Psoas muscle (tissue), 8 donors: Measurements from ENCODE around the gene MAP6. TPM values are rescaled to one million over a fixed set of nuclear protein-coding genes. Genes with fewer than 3 reads are reported as not detected.

Experiments used
- ATAC-seq, 4 donors: fragments of 200-7000 bp; cut with Tn5 transposase; one replicate each; pipeline ENCODE4 v1.9.1; 2020; ENCODE audit warnings: moderate library complexity in 3 of 4, mild to moderate bottlenecking in 2 of 4
- DNase-seq, 2 donors: peaks; one replicate each; pipeline ENCODE4 v3.0.0-alpha.2; 2020
- H3K27ac ChIP-seq: fragments of 200-600 bp; one replicate; pipeline ENCODE4 v1.8.0; 2022
- H3K27me3 ChIP-seq, 3 donors: fragments of 200-600 bp in 1 of 3; one replicate each; pipeline versions ENCODE4 v1.6.1 to v1.8.0; 2013 to 2022; ENCODE audit warnings: low read length in 2 of 3, mild to moderate bottlenecking in 2 of 3, moderate library complexity in 1 of 3; ENCODE audit not compliant: insufficient read depth in 3 of 3
- H3K36me3 ChIP-seq, 2 donors: fragments of 200-600 bp in 1 of 2; one replicate each; pipeline versions ENCODE4 v1.6.1 to v1.8.0; 2013 to 2022; ENCODE audit warnings: low read depth in 1 of 2, mild to moderate bottlenecking in 1 of 2, moderate library complexity in 1 of 2; ENCODE audit not compliant: insufficient read depth in 1 of 2
- H3K4me1 ChIP-seq: fragments of 200-600 bp; one replicate; pipeline ENCODE4 v1.8.0; 2022
- H3K4me3 ChIP-seq: fragments of 200-600 bp; one replicate; pipeline ENCODE4 v1.8.0; 2022; ENCODE audit warnings: mild to moderate bottlenecking
- H3K9me3 ChIP-seq: fragments of 200-600 bp; one replicate; pipeline ENCODE4 v1.8.0; 2022
- CTCF ChIP-seq: fragments of 200-600 bp; IDR thresholded peaks from one replicate; pipeline ENCODE4 v1.8.0; 2022; ENCODE audit warnings: antibody characterized with exemption
- WGBS, 3 donors: extraction: QIAGEN DNeasy Blood & Tissue Kit; methylation state at CpG; one replicate each; pipeline versions ENCODE4 v1.1.6 to v1.1.7; 2013; 5-methylcytosine and 5-hydroxymethylcytosine counted together
- intact Hi-C, 2 donors: fragments of 100-400 bp; cut with DNase I; formaldehyde crosslinking; loops; one replicate each; pipeline versions ENCODE4 v1.11.0 to v1.14.2; 2022
- polyA plus RNA-seq, 3 donors: library from polyadenylated mRNA; stranded (reverse); fragments of 200-250 nt; gene quantifications; one replicate each; pipeline ENCODE4 v1.2.3, GENCODE V29; 2013
- total RNA-seq, 4 donors: library from RNA; stranded (reverse); fragmentation: NEBNext Ultra II Directional in 2 of 4; extraction: Animal tissue kit (Norgen Biotek cat#: 25700) in 2 of 4; gene quantifications; one replicate each; pipeline versions ENCODE4 v1.2.1 to v1.2.4, GENCODE V29; 2021 to 2023
- donor health status: healthy with polysubstance abuse.
- donor health status: DM: no; HTN: no; CAD: no; lungs with moderate emphysema.
- donor health status: Bipolar disorder and iron deficiency.
- donor health status: healthy.
- donor health status: DM: yes; HTN: yes; CAD: no.
- donor health status: DM: no; HTN: no; CAD: no.
- donor health status: DM: no; HTN: no; CAD: no.
- donor health status: DM: yes; HTN: yes; CAD: no.

Gene MAP6
- total and polyA plus RNA-seq, 7 donors: 0.14 to 0.56 (median 0.26) TPM

- ATAC-seq: no peak
- Histone ChIP-seq H3K36me3 (no peaks in the 10 kb centered on the region), H3K27ac (no peak overlapping the region), H3K4me3 (no peak overlapping the region), H3K9me3 (no peaks in the 10 kb centered on the region), H3K27me3 (peaks cover 0 to 53% (median 3%) of the 10 kb centered on the region in 3 donors), H3K4me1 (no peaks in the 10 kb centered on the region)
- TF ChIP-seq CTCF: no peak
- WGBS, 3 donors: 91 to 93% (median 92%) methylated on average over 4 of the region's 4 CpGs
- intact Hi-C loops: no loop called here
- DNase-seq: no peak
Measured at GRCh38 chr11:75673977-75674582, 5.2 kb upstream of the MAP6 start.

- no peaks in the 10 kb centered on the region for H3K9me3 ChIP-seq
- H3K36me3 ChIP-seq: no peaks in the 10 kb centered on the region
- no peak overlapping the region for H3K27ac ChIP-seq
- DNase-seq: peak; percentile 65 to 74
- peak overlapping the region; percentile 71 for H3K4me3 ChIP-seq
- peak; percentile 7 to 54 (median 49) for ATAC-seq
- WGBS, 3 donors: 0 to 1% (median 0%) methylated on average over 23 to 73 of the region's 73 CpGs
- peaks cover 6% of the 10 kb centered on the region for H3K4me1 ChIP-seq
- peaks cover 0 to 67% (median 19%) of the 10 kb centered on the region in 3 donors for H3K27me3 ChIP-seq
- no peak for TF ChIP-seq CTCF
- intact Hi-C loops: no loop called here
Measured at GRCh38 chr11:75667831-75668450, 897 bp downstream of the MAP6 start.

GRCh38 chr11:75667255-75667830 lies 1.5 kb downstream of the MAP6 start:
- intact Hi-C loops: no loop called here
- no peak for TF ChIP-seq CTCF
- peaks cover 0 to 67% (median 19%) of the 10 kb centered on the region in 3 donors for H3K27me3 ChIP-seq
- H3K27ac ChIP-seq: no peak overlapping the region
- peak overlapping the region; percentile 71 for H3K4me3 ChIP-seq
- DNase-seq (peak in 1 of 2 donors; percentile 27), ATAC-seq (peak; percentile 23 to 55 (median 51))
- no peaks in the 10 kb centered on the region for H3K9me3 ChIP-seq
- peaks cover 6% of the 10 kb centered on the region for H3K4me1 ChIP-seq
- H3K36me3 ChIP-seq: no peaks in the 10 kb centered on the region
- WGBS, 3 donors: 2 to 5% (median 4%) methylated on average over 40 to 63 of the region's 63 CpGs

GRCh38 chr11:75665990-75666389 lies 2.8 kb downstream of the MAP6 start:
- TF ChIP-seq CTCF: no peak
- 95 to 100% (median 97%) methylated on average over 3 of the region's 3 CpGs for WGBS, 3 donors
- no peak overlapping the region for H3K27ac ChIP-seq
- DNase-seq (no peak), ATAC-seq (no peak)
- intact Hi-C loops: no loop called here
- no peaks in the 10 kb centered on the region for H3K9me3 ChIP-seq
- H3K27me3 ChIP-seq: peaks cover 0 to 55% (median 19%) of the 10 kb centered on the region in 3 donors
- H3K4me1 ChIP-seq: peaks cover 6% of the 10 kb centered on the region
- H3K36me3 ChIP-seq: no peaks in the 10 kb centered on the region
- H3K4me3 ChIP-seq: no peak overlapping the region
